Activated naive CD8-positive, alpha-beta T cell (primary cell): Measurements from ENCODE around the gene C1GALT1C1.
"Not testable (repeated sequence)": the region's sequence is repeated elsewhere in the genome, so short reads cannot be mapped to it uniquely, and the experiment has no call there.

ENCODE experiments used
- H3K27ac Mint-ChIP-seq: one replicate; pipeline ENCODE4 v1.8.0; 2021; ENCODE audit warnings: mixed read lengths
- H3K27me3 Mint-ChIP-seq: one replicate; pipeline ENCODE4 v1.8.0; 2021; ENCODE audit warnings: mixed read lengths
- H3K36me3 Mint-ChIP-seq: one replicate; pipeline ENCODE4 v1.8.0; 2021; ENCODE audit warnings: mixed read lengths
- H3K4me1 Mint-ChIP-seq: one replicate; pipeline ENCODE4 v1.8.0; 2021; ENCODE audit warnings: low read depth, mixed read lengths
- H3K4me3 Mint-ChIP-seq: one replicate; pipeline ENCODE4 v1.8.0; 2021; ENCODE audit warnings: mild to moderate bottlenecking, mixed read lengths
- H3K9me3 Mint-ChIP-seq: one replicate; pipeline ENCODE4 v1.8.0; 2021; ENCODE audit warnings: low read depth, mixed read lengths

C1GALT1C1 gene

DNA sequence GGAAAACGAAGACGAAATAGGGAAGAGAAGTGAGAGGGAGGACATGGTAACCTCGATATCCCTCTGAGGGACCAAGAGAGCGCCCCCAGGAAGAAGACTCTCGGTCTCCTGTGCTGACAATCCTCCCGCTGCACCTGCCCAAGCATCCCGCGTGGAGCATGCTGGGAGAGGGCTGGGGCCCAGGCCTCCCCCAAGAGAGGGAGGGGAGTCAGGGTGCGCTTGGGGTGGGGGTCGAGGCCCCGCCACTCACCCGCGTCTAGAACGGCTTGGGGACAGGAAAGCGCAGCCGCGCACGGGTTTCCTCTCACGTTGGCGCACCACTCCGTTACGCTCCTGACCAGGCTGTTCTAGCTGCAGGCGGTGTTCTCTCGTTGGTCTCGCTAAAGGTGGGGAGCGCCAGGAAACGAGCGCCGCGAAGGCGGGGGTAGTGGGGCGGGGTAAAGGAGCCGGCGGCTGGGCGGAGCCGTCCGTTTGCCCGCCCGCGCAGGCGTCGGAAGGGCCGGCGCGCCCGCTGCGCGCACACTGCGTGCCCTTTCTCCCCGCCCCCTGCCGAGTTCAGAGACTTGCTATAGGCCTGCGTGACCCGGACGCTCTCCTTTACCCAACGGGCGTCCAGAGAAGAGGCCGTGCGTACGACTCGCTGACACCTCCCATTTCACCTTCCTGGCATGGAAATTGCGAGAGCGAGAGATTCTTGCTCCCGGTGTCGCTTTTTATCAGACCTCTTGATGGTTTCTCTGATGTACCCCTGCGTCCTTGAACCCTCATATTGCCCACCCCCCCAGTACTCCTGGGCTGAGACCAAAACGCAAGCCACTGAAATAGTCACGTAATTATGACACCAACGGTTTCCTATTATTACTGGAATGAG is at the start of gene C1GALT1C1:
TSS of gene C1GALT1C1 (minus strand) at position 388 of the 871 bp plus-strand sequence. CDS start 2,888 bp downstream, outside the sequence.
- no peaks in the 10 kb centered on the region for H3K9me3 Mint-ChIP-seq
- H3K4me1 Mint-ChIP-seq = peaks cover 21% of the 10 kb centered on the region
- peak within 1 kb of the TSS; percentile 96 for H3K4me3 Mint-ChIP-seq
- no peaks in the 10 kb centered on the region for H3K36me3 Mint-ChIP-seq
- H3K27ac Mint-ChIP-seq = peak within 1 kb of the TSS; percentile 98
- no peaks in the 10 kb centered on the region for H3K27me3 Mint-ChIP-seq

DNA sequence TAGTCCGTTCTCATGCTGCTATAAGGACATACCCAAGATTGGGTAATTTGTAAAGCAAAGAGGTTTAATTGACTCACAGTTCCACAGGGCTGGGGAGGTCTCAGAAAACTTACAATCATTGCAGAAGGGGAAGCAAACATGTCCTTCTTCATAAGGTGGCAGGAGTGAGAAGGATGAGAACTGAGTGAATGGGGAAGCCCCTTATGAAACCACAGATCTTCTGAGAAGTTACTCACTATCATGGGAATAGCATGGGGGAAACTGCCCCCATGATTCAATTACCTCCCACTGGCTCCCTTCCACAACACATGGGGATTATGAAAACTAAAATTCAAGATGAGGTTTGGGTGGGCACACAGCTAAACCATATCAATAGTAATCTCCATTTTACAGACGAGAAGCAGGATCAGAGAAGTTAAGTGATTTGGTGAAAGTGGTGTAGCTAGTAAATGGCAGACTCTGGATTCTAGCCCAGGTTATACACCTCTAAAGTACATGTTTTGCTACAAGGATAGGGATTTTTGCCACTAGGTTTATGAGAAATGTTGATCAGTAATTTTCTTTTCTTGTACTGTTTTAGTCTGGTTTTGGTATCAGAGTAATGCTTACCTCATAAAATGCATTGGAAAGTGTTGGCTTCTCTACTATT is 47.3 kb upstream of the C1GALT1C1 start:
- no peaks in the 10 kb centered on the region for H3K9me3 Mint-ChIP-seq

DNA sequence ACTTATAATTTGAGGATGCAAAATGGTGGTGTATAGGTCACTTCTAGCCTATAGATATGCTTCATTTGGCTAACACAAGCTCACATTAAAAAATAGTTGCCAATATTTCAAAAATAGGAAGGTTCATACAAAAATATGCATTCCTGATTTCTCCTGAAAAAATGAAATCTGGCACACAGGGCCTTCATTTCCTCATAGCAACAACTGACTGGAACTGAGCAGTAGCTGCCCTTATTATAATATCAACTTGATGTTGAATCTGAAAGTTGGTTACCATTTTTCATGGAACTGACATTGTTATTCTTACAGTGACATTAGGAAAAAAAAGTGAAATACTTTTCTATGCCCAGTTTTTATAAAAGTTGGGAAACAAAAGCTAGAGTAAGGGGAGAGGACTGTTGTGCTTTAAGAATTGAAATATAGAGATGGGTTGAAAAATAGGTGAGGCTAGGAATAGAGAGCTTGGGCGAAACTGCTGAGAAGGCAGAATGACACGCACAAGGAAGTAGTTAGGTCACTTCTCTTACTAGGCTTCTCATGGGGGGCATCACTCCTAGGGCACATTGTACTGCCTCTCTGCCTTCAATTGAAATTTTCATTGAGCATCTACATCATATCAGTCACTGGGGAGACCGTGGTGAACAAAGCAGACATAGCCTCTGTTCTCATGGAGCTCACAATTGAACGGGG is 43.1 kb upstream of the C1GALT1C1 start:
- Mint-ChIP-seq H3K27ac (no peak overlapping the region), H3K9me3 (no peaks in the 10 kb centered on the region), H3K4me3 (no peak overlapping the region), H3K27me3 (no peaks in the 10 kb centered on the region), H3K36me3 (peaks cover 4% of the 10 kb centered on the region), H3K4me1 (peaks cover 15% of the 10 kb centered on the region)

More for the DNA sequence above, 47.3 kb upstream of the C1GALT1C1 start:
- Mint-ChIP-seq H3K27ac (peak overlapping the region; percentile 85), H3K36me3 (peaks cover 4% of the 10 kb centered on the region), H3K27me3 (no peaks in the 10 kb centered on the region), H3K4me3 (peak overlapping the region; percentile 52), H3K4me1 (peaks cover 26% of the 10 kb centered on the region)

DNA sequence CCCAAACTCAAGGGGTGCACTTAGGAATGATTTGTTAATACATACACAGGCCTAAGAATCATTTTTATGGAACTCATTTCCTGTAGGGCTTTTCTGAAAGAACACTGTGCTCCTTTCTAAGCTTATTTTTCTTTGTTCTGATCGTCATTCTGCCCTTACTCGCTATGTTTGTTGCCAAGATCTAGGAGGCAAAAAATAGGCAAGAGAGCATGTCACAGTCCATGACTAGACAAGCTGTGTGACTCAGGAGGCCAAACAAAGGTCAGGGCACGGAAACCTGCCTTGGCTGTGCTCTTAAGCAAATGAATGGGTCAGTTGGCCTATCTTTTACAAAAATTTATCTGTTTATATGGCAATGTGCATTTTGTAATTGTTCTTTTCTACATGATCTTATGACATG is 42.5 kb upstream of the C1GALT1C1 start:
- Mint-ChIP-seq H3K27me3 (no peaks in the 10 kb centered on the region), H3K9me3 (no peaks in the 10 kb centered on the region), H3K36me3 (peaks cover 4% of the 10 kb centered on the region), H3K27ac (no peak overlapping the region), H3K4me1 (peaks cover 9% of the 10 kb centered on the region), H3K4me3 (no peak overlapping the region)

DNA sequence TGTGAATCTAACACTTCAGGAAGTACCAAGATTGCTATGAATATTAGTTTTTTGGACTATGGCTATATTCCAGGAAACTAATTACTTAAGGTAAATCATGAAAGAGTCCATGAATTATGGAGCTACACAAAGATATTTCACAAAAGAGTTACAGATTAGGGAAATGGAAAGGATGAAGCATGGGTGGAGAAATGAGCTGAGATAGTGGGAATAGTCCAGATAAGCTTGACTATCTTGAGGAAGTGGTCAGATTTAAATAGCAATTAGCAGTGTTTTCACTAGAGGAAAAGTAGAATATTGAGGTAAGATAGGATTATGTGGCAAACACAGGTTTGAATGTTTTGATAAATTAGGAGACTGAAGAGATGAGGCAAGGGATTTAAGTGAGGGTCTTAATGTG is 42.1 kb upstream of the C1GALT1C1 start:
- Mint-ChIP-seq H3K27ac (no peak overlapping the region), H3K27me3 (no peaks in the 10 kb centered on the region), H3K9me3 (no peaks in the 10 kb centered on the region), H3K36me3 (peaks cover 4% of the 10 kb centered on the region), H3K4me3 (no peak overlapping the region), H3K4me1 (peaks cover 5% of the 10 kb centered on the region)

DNA sequence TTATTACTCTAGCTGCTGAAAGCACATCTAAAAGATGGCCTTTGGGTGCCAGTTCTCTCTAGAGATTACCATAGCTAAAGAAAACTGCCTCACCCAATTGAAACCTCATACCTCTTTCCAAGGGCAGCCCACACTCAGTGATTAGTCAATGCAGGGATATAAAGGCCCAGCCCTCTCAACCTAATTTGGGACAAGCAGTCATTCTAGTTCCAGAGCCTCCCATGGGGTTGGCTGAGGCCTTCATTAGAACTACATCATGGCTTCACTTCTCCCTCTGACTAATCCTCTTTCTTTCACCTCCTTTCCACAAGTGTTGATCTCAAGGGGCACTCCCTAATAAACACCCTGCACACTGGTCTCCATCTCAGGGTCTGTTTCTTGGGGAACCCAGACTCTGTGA is 38.5 kb upstream of the C1GALT1C1 start:
- H3K9me3 Mint-ChIP-seq = no peaks in the 10 kb centered on the region
- H3K4me1 Mint-ChIP-seq = no peaks in the 10 kb centered on the region
- H3K27ac Mint-ChIP-seq = no peak overlapping the region
- H3K27me3 Mint-ChIP-seq = no peaks in the 10 kb centered on the region
- no peaks in the 10 kb centered on the region for H3K36me3 Mint-ChIP-seq
- H3K4me3 Mint-ChIP-seq = no peak overlapping the region

DNA sequence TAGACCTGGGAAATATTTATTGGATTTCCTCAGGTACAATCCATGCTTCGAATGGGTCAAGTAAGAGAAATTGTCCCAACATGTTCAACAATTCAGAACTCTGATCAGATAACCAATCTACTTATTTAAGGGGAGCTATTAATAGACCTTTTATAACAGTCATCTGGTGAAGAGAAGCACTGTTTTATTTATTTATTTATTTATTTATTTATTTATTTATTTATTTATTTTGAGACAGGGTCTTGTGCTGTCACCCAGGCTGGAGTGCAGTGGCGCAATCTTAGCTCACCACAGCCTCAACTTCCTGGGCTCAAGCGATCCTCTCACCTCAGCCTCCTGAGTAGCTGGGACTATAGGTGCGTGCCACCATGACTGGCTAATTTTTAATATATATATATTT is 34.7 kb upstream of the C1GALT1C1 start:
- H3K4me1 Mint-ChIP-seq, H3K36me3 Mint-ChIP-seq, H3K4me3 Mint-ChIP-seq, H3K9me3 Mint-ChIP-seq, H3K27ac Mint-ChIP-seq, H3K27me3 Mint-ChIP-seq: not testable (repeated sequence)

DNA sequence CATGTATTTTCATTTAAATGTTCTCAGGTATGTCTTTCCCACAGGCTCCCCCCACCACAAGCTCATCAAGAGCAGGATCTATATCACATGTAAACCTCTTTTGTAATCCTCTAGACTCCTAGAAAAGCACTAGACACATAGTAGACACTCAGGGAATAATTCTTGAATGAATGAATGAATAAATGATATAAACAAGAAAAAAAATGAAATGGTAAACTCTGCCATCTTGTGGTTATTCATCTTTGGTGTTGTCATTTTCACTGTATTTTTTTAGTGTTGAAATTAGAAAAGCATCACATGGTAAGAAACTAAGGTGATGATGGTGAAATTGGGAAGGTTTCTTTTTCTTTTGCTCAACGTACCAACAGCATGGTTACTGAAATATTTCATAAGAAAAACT is 34.2 kb upstream of the C1GALT1C1 start:
- Mint-ChIP-seq H3K4me1 (no peaks in the 10 kb centered on the region), H3K27ac (no peak overlapping the region), H3K4me3 (no peak overlapping the region), H3K27me3 (no peaks in the 10 kb centered on the region), H3K9me3 (no peaks in the 10 kb centered on the region), H3K36me3 (no peaks in the 10 kb centered on the region)

DNA sequence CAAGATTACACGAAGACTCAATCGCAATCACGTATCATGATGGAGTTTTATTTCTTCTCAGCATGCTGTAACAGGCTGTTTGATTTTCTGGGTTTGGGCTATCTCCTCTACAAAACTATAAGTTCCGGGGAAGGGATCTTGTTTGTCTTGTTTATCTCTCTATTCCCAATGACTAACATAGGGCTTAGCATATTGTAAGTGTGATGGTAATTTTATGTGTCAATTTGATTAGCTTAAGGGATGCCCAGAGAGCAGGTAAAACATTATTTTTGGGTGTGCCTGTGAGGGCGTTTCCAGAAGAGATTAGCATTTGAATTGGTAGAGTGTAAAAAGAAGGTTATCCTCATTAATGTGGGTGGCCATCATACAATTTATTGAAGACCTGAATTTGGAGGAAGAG is 32.8 kb upstream of the C1GALT1C1 start:
- Mint-ChIP-seq H3K27me3 (no peaks in the 10 kb centered on the region), H3K36me3 (no peaks in the 10 kb centered on the region), H3K9me3 (no peaks in the 10 kb centered on the region), H3K4me3 (no peak overlapping the region), H3K27ac (no peak overlapping the region), H3K4me1 (no peaks in the 10 kb centered on the region)

DNA sequence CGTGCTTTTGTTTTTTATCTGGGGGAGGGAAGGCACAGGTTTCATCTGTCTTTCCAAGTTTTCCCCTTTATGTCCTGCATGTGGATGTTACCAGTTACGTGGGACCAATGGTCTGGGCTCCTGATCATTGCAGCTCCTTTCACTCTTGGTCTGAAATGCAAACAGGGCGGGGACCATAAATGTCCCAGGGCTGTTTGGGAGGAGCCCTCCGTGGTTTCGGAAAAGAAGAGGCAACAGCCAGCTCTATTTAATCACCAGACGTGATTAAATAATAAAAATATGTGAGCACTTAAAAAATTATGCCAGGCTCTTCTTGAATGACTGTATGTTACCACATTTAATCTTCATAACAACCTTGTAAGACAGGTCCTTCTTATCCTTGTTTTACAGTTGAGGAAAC is 30.8 kb upstream of the C1GALT1C1 start:
- no peak overlapping the region for H3K4me3 Mint-ChIP-seq
- H3K9me3 Mint-ChIP-seq = no peaks in the 10 kb centered on the region
- no peak overlapping the region for H3K27ac Mint-ChIP-seq
- H3K36me3 Mint-ChIP-seq = no peaks in the 10 kb centered on the region
- H3K4me1 Mint-ChIP-seq = no peaks in the 10 kb centered on the region
- H3K27me3 Mint-ChIP-seq = no peaks in the 10 kb centered on the region

DNA sequence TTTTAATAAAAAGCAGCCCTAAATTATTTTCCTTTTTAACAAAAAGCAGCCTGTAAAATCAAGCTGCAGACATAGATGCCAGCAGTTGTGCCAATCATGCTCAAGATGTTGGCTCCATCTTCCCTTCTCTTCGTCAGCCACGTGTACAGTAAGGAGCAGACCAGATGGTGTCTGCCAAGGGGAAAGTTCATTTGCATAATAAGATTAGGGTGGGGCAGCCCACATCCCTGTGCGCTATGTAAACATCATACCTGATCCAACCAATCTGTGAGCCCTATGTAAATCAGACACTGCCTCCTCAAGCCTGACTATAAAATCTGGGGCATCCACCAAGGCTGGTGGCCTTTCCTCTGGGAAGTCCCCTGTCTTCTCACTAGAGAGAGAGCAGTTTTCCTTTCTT is 23.1 kb upstream of the C1GALT1C1 start:
- Mint-ChIP-seq H3K9me3 (no peaks in the 10 kb centered on the region), H3K4me3 (no peak overlapping the region), H3K27ac (no peak overlapping the region)

DNA sequence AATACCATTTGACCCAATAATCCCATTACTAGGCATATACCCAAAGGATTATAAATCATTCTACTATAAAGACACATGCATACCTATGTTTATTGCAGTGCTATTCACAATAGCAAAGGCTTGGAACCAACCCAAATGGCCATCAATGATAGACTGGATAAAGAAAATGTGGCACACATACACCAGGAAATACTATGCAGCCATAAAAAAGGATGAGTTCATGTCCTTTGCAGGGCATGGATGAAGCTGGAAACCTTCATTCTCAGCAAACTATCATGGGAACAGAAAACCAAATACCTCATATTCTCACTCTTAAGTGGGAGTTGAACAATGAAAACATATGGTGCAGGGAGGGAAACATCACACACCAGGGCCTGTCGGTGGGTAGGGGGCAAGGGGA is 22.4 kb upstream of the C1GALT1C1 start:
- not testable (repeated sequence) for H3K4me3 Mint-ChIP-seq

More for the DNA sequence above, 23.1 kb upstream of the C1GALT1C1 start:
- Mint-ChIP-seq H3K4me1 (peaks cover 4% of the 10 kb centered on the region), H3K27me3 (no peaks in the 10 kb centered on the region), H3K36me3 (no peaks in the 10 kb centered on the region)

DNA sequence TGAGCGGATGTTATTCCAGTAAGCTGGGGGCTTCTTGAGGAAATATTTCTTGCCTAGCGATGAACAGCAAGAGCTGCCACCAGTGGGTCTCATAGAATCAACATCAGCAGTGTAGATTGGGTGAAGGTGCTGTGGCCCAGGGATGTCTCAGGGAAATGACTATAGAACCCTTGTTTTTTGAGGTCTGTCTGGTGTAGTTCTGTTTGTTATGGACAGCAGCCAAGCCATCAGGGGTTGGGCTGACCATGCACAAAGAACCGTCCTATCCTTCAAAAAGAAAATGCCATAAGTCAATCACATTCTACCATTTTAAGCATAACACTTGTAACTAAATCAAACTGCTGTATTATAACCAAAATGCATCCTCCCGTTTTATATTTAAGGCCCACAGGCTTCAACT is 17.3 kb upstream of the C1GALT1C1 start:
- H3K27me3 Mint-ChIP-seq = no peaks in the 10 kb centered on the region
- H3K9me3 Mint-ChIP-seq = no peaks in the 10 kb centered on the region
- H3K4me1 Mint-ChIP-seq = peaks cover 4% of the 10 kb centered on the region
- H3K4me3 Mint-ChIP-seq = no peak overlapping the region
- H3K27ac Mint-ChIP-seq = no peak overlapping the region
- no peaks in the 10 kb centered on the region for H3K36me3 Mint-ChIP-seq

More for the DNA sequence above, 22.4 kb upstream of the C1GALT1C1 start:
- H3K36me3 Mint-ChIP-seq, H3K9me3 Mint-ChIP-seq, H3K4me1 Mint-ChIP-seq, H3K27ac Mint-ChIP-seq, H3K27me3 Mint-ChIP-seq: not testable (repeated sequence)

DNA sequence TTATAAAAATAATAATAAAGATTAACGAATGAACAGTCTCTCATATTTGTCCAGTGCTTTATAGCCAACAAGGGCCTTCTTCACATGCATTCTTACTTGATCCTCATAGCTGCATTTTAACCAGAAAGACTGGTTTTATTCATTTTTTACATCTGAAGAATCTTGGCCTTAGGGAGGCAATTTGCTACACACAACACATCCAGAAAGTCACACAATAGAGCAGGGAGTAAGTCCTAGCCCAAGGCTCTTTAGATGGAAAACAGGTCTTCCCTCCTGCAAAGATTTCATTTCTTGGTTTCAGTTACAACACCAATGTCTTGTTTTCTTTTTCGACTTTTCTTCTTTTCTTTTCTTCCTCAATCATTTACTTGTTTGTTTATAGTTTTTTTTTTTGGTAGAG is 13.0 kb upstream of the C1GALT1C1 start:
- H3K4me3 Mint-ChIP-seq = no peak overlapping the region
- no peaks in the 10 kb centered on the region for H3K9me3 Mint-ChIP-seq

DNA sequence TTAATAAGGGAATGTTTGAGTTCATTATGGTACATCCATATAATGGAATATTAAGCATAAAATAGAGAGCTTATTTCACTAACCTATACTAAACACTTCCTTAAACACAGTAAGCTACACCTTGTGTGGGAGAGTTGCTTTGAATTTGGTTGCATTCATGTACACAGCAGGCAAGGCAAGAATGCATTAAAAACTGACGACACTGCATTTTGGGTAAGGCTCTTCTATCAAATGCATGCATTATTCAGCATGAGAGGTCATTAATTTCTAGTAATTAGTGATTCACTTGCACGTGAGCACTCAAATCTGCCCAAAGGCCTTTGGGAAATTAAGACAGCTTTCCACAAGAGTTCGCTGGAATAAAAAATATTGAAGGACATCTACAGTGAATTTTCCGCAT is 8.8 kb upstream of the C1GALT1C1 start:
- Mint-ChIP-seq H3K27ac (no peak overlapping the region), H3K4me3 (no peak overlapping the region), H3K9me3 (no peaks in the 10 kb centered on the region), H3K36me3 (no peaks in the 10 kb centered on the region), H3K4me1 (no peaks in the 10 kb centered on the region), H3K27me3 (no peaks in the 10 kb centered on the region)

More for the DNA sequence above, 13.0 kb upstream of the C1GALT1C1 start:
- no peak overlapping the region for H3K27ac Mint-ChIP-seq
- no peaks in the 10 kb centered on the region for H3K27me3 Mint-ChIP-seq
- no peaks in the 10 kb centered on the region for H3K4me1 Mint-ChIP-seq
- no peaks in the 10 kb centered on the region for H3K36me3 Mint-ChIP-seq
